Retina (tissue), 1 donor: ENCODE measurements around the gene GREB1.

Experiments used
- DNase-seq: peaks from one replicate; pipeline ENCODE4 v3.0.0-alpha.2; 2016

Gene GREB1

DNA sequence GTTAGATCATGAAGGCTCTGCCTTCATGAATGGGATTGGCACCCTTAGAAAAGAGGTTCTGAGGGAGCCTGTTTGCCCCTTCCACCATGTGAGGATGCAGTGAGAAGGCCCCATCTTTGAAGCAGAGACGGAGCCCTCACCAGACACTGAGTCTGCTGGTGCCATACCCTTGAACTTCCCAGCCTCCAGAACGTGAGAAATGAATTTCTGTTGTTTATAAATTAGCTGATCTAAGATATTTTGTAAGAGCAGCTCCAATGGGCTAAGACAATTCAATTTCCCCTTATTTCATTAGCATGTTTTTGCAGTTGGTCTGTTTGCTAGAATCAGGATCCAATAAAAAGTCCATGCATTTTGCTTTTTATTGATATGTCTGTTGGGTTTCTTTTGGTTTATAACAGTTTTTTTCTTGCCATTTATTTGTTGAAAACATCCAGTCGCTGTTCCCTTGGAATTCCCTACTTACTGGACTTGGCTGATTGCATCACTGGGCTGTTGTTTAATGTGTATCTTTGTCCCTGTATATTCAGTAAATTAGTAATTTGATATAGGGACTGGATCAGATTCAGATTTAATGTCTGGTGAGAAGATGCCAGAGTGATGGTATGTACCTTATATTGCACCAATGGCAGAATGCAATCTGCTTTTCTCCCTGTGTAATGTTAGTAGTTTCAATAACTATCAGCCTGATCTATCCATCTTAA is 24.0 kb upstream of the GREB1 start:
- DNase-seq: no peak

DNA sequence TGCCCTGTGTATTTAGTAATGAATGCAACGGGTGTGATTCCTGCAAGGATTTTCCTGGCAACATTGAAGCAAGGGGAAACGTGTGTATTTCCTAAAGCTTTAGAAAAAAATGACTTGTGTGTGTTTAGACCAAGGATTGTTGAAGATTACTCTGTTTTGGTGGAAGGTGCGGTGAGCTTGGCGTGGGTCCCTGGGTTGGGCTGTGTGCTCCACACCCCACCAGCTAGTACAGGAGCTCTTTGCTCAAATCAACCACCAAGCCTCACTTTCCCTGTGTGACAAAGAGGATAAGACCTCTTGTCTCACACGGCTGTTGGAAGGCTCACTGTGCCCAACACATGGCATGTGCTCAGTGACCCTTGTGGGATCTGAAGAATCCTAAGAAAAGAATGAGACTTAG is 21.4 kb upstream of the GREB1 start:
- no peak for DNase-seq

DNA sequence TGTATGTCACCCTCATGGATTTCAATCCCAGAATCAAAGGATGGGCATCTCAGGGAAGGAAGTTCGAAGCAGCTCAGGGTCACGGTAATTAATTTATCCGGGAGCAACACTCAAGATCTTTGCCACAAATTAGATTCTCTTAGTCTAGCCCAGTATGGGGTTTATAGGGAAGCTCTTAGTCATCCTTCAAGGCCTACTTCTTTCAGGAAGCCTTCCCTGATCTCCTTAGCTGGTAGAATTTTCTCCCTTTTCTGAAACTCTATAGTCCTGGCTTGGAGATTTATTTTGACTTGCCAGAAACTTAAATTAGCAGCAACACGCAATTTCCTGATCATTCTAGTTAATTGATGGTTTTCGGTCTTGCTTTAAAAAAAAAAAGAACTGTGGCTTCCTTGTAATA is 20.5 kb upstream of the GREB1 start:
- no peak for DNase-seq

DNA sequence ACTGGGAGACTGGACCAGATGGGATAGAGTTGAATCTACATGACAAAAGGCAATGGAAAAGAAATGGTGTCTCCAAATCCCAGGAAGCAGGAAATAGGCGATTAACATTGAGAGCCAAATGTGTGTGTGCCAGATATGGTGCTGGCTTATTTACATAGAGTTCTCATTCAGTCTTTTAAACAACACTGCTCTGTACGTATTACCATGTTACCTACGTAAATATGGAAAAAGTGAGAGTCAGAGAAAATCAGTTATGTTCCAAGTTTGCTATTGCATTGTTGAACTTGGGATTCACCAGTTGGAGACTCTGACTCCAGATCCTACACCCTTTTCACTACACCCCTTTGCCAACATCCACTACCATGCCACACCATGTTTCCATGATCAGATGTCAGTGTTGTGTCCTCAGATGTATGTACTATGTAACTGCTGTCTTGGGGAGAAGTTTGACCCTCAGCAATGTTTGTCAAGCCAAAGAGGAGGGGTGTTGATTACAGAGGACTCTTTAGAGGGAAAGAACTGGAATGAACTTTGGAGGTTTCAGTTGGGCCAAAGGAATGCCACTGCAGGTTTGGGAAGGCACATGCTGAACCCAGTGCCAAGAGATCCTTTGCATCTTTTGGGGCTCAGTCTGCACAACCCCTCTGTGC is 19.6 kb upstream of the GREB1 start:
- DNase-seq: no peak

- no peak for DNase-seq
Observed at GRCh38 chr2:11514904-11515303, 18.9 kb upstream of the GREB1 start.

GRCh38 chr2:11515490-11515981 is 18.3 kb upstream of the GREB1 start:
- peak; percentile 67 for DNase-seq

DNA sequence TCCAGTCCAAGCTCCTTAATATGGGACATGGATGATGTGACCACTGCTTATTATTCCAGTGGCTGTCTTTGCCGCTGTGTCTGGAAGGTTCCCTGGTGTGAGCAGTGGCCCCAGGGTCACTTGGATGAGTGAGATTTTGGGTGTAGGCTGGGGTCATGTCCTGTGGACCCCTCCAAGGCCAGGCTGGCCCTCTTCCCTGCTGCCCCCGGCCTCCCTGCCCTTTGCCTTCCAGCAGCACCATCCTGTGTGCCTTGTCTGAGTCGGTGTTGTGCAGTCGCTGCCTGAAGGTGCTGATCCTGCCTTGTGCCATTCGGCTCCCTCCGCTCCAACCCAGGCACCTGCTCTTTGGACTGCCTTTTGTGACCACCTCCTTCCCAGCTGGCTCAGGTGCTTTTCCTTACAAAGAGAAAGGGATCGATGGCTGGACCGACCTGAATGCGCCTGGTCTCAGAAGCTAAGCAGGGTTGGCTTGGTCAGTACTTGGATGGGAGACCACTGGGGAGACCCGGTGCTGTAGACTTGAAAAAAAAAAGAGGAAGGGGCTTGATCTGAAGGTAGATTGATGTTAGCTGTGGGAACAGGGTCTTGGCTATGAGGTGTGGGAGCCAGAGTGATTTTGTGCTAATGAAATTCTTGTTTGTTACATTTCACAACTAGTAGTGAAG is 16.7 kb upstream of the GREB1 start:
- DNase-seq: no peak

DNA sequence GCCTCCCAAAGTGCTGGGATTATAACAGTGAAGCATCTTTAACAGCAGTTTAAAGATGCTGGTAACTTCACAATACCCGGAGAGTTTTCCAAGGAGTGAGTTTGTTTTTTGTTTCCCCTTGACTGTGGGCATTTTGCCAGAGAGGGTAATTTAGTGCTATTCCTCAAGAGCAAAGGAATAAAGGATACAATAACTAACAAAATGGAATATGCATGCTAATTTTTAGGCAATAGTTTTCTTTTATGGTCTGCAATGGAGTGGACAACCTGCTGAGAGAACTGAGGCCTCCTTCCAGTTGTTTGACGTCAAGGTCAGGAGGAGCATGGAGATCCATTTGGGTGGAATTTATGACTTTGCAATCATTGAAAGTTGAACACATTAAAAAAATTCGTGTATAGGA is 15.9 kb upstream of the GREB1 start:
- DNase-seq: no peak

DNA sequence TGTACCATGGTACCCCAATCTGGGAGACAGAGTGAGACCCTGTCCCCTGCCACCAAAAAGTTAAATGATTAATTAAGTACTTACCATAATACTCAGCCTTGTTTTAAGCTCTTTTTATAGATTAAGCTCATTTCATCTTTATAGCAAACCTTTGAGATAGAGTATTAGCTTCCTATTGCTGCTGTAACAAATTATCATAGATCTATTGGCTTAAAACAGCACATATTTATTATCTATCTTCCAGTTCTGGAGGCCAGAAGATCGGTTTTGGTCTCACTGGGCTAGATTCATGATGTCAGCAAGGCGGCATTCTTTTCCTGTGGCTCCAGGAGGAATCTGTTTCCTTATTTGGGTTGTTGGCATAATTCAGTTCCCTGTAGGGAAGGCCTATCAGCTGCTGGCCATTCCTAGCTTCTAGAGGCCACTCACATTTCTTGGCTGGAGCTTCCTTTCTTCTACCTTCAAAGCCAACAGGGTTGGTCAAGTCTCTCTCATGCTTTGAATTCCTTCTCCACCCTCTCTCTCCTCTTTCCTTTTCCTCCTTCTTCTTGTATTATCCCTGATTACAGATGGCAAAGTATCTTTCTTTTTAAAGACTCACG is 13.7 kb upstream of the GREB1 start:
- DNase-seq: no peak

DNA sequence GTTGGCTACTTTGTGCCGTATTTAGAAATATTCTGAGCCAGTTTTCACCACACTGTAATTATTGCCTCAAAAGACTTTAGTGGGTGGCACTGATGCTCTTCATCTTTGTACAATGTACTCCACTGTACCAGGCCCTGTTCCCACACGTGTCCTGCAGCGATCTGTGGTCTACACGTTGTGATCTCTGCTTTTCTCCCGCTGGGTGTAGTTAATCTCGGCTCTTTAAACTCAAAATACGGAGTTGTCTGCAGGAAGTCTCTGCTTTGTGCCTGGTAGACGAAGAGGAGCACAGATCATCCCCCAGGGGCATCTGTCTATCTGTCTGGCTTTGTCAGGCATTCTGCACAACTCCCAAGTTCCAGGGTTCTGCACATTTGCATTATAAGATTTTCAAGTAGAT is 12.1 kb upstream of the GREB1 start:
- DNase-seq: no peak

DNA sequence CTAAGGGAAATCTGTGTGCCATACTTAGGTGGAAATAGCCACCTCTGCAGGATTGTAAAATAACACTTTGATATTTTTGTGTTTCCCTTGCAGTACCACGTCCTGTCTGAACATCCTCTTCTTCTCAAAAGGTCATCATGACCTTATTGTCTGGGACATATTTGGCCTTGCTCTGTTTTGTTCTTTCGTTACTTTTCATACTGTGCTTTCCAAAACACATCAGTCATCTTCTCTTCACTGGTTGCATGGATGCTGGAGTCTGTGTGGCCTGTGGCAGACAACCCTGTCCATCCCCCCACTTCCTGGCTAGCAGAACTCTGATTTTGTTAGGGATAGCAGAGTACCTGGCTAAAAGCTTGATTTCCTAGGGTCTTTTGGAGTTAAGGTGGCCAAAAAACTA is 9.4 kb upstream of the GREB1 start:
- DNase-seq: no peak

- DNase-seq: no peak
Observed at GRCh38 chr2:11525762-11526161, 8.1 kb upstream of the GREB1 start.

- DNase-seq: no peak
Observed at GRCh38 chr2:11527001-11527400, 6.8 kb upstream of the GREB1 start.

DNA sequence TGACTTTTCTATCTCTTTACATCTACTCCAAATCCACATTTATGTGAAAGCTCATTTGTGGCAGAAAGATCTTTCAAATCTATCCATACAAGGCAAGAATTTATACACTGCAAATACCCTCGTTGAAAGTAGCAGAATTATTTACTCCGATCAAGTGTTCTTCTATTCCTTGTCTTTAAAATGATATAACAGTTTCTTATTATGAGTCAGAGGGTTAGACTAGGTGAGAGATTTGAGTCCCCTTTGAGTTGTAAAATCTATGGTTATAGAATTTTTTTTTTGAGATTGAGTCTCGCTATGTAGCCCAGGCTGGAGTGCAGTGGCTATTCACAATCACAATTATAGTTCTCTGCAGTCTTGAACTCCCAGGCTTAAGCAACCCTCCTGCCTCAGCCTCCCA is 5.6 kb upstream of the GREB1 start:
- no peak for DNase-seq

DNA sequence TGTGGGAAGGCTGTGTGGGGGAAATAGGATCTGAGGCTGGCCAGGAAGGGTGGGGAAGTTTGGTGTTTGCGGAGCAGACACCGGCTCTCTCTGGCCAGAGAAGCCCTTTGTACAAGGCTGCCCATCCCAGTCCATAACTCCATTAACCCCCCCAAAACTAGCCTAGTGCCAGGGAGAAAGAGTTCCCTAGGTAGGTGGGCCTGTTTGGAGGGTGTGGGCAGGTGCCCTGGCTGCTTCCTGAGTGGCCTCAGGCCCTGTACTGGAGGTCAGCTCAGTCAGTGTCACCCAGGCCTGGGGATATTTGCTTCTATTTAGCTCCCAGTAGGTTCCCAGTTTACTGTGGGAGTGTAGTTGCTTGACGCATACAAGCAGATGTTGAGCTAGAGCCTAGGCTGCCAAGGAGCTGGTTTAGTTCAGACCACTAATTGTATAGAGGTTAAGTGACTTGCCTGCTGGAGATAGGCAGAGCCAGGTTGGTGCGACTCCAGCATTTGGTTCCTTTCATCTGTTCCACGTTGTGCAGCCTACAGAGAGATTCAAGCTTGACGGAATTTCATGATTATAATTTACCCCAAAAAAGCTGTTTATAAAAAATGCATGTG is 2.9 kb upstream of the GREB1 start:
- no peak for DNase-seq

GRCh38 chr2:11532416-11533055 is 1.3 kb upstream of the GREB1 start:
- DNase-seq: no peak

DNA sequence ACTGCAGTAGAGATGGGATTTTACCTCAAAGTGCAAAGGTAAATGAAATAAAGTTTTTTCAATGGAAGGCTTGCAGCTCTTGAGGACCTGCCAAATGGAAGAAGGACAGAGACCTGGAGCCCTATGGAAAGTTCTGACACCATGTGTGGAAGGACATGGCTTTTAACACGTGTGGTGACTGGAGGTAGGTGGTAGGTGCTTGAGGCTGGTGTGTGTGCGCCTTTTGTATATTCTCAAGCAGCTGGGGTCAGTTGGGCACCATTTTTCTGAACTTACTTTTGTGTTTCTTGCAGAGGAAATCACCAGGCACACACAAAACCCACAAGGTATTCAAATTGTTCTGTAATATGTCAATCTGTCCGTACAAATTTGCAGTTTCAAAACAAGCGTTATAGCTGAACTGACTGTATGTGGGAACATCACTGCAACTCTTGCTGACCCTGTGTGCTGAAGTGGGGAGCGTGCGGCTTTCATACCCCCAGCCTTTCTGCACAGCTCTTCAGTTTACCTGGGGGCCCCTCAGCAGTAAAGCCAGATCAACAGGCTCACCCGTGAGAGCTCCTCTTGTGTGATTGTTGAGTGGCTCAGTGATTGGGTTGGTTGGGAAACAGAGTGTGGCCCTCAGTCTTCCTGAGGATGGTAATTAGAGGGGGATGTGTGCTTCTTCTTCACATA is 363 bp downstream of the GREB1 start:
- DNase-seq: no peak

DNA sequence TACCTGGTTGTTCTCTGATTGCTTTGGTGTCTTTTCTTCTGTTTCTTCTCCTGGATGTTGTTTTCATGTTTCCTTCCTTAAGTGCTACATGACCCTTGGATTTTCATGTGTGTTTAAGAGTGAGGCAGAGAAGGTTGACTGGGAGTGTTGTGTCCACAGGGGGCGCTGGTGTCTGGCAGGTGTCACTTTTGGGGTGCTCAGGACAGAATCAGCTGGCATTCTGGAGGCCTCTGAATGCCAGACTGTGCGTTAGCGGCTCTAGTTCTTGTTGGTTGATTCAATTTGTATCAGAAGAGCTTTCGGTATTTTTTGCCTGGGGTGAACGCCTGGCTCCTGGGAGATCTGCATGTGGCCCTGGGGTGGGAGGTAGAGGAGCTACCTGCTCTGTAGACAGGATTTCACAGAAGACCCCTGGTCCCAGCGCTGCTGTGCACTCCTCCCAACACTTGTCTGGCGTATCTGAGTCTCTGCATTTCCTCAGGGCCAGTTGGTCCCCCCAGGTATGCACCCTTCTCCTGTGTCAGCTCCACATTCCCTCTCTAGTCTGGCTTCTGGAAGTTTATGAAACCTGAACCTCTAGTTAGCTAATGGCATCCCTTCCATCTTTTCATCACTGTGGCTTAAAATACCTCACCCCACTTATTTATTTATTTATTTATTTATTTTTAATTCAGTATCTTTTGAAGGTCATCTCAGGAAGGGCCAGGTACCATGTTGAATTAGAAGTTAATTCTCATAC is 1.1 kb downstream of the GREB1 start:
- DNase-seq: no peak

GRCh38 chr2:11535899-11536344 is 2.1 kb downstream of the GREB1 start:
- no peak for DNase-seq

GRCh38 chr2:11537951-11538350 is 4.1 kb downstream of the GREB1 start:
- no peak for DNase-seq
